ENCODE data around the gene KIF19.

GRCh38 chr17:74368341-74369081, 42.5 kb downstream of the KIF19 start:
- TF ChIP-seq CTCF (optimal IDR thresholded peaks at IDR 0.05 in 1 of 3, IDR thresholded peaks at IDR 0.05 in 1 of 3, conservative IDR thresholded peaks at IDR 0.05 in 1 of 3; ENCODE audit: extremely low read depth in 1 of 3, insufficient read depth in 2 of 3, low read length in 3 of 3) = peak; percentile 84 to 97 (median 94)
- no peak for TF ChIP-seq EZH2 (IDR thresholded peaks at IDR 0.05; ENCODE audit: low read length)
